ENCODE results near the gene CHPF. TPM values are rescaled to one million over a fixed set of nuclear protein-coding genes. Genes with fewer than 3 reads are reported as not detected.

The CHPF gene
- total RNA-seq, 1 donor from 2014 or later: 43.4 TPM

GRCh38 chr2:219496825-219497494 lies 46.6 kb downstream of the CHPF start:
- Mint-ChIP-seq H3K4me1 (ENCODE audit: low read depth) (peaks cover 35% of the 10 kb centered on the region), H3K27ac (no peak overlapping the region), H3K36me3 (ENCODE audit: low read depth) (peaks cover 5% of the 10 kb centered on the region), H3K9me3 (no peaks in the 10 kb centered on the region), H3K27me3 (ENCODE audit: insufficient read depth) (peaks cover 42% of the 10 kb centered on the region), H3K4me3 (peak overlapping the region; percentile 76)
- DNase-seq (ENCODE audit: low spot score): no peak
- intact Hi-C loops (cut with micrococcal nuclease): loop anchor here (5.0 kb wide), 2 partner anchors 600 to 1210 kb away; no protein-coding TSS in a partner anchor

DNA sequence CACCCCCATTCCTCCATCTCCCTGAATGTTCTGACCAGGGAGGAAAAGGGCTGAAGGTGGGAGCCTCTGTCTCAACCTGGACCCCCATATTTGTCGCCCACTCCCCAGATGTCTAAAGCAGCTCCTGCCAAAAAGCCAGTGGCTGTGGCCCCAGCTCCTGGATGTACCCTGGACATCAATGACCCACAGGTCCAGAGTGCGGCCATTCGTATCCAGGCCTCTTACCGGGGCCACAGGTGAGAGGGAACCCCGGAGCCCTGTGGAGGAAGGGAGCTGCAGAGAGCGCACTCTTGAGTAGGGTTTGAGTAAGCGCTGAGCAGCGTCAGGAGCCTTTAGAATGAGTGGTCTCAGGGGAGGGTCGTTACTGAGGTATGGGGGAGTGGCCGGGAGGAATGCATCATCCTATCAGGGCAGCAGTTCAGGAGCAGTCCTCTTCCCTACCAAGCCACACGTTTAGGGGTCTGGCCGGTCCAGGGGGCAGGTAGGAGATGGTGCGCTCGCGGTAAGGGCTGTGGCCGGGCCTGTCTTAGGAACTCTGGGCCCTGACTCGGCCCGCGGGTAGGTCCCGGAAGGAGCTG lies 47.3 kb downstream of the CHPF start:
- Mint-ChIP-seq H3K36me3 (ENCODE audit: low read depth) (peaks cover 3% of the 10 kb centered on the region), H3K27ac (no peak overlapping the region), H3K4me1 (ENCODE audit: low read depth) (peaks cover 29% of the 10 kb centered on the region), H3K27me3 (ENCODE audit: insufficient read depth) (peaks cover 42% of the 10 kb centered on the region), H3K4me3 (peak overlapping the region; percentile 56), H3K9me3 (no peaks in the 10 kb centered on the region)
- intact Hi-C loops (cut with micrococcal nuclease): loop anchor here (5.0 kb wide), 2 partner anchors 599 to 1209 kb away; no protein-coding TSS in a partner anchor
- no peak for DNase-seq (ENCODE audit: low spot score)

GRCh38 chr2:219495531-219496122 lies 48.0 kb downstream of the CHPF start:
- DNase-seq (ENCODE audit: low spot score): peak; percentile 31
- H3K27me3 Mint-ChIP-seq (ENCODE audit: insufficient read depth): peaks cover 42% of the 10 kb centered on the region
- intact Hi-C loops (cut with micrococcal nuclease): loop anchor here (1.0 to 5.0 kb wide), 3 partner anchors 35 to 1208 kb away; no protein-coding TSS in a partner anchor
- no peak overlapping the region for H3K27ac Mint-ChIP-seq
- peaks cover 26% of the 10 kb centered on the region for H3K4me1 Mint-ChIP-seq (ENCODE audit: low read depth)
- no peak overlapping the region for H3K4me3 Mint-ChIP-seq
- H3K9me3 Mint-ChIP-seq: no peaks in the 10 kb centered on the region
- H3K36me3 Mint-ChIP-seq (ENCODE audit: low read depth): peaks cover 3% of the 10 kb centered on the region

DNA sequence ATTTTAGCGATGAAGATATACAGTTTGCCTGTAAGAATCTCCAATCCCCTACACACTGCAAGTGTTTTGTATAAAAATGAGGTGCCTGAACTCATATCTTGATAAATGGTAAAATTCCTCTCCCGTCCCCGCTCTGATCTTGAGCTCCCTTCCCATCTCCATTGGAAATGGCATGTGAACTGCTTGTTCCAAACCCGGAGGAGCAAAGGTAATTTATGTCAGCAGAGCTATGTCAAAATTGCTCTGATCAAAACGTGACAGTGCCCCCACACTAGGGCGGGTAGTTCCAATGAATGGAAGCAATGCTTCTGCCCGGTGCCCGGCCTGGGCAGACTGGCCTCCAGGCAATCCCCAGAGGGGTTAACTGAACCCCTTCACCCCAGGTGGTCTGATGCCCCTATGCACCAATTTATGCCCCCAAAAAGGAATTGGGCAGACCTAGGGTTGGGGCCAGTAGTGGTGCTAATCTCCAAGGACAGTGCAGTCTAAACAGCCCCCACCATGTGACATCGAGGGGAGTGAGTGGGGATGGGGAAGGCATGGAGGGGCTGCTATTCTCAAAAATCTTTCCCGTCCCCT lies 48.6 kb downstream of the CHPF start:
- no peak overlapping the region for H3K27ac Mint-ChIP-seq
- H3K4me1 Mint-ChIP-seq (ENCODE audit: low read depth): peaks cover 21% of the 10 kb centered on the region
- H3K27me3 Mint-ChIP-seq (ENCODE audit: insufficient read depth): peaks cover 42% of the 10 kb centered on the region
- peaks cover 3% of the 10 kb centered on the region for H3K36me3 Mint-ChIP-seq (ENCODE audit: low read depth)
- H3K4me3 Mint-ChIP-seq: no peak overlapping the region
- no peak for DNase-seq (ENCODE audit: low spot score)
- H3K9me3 Mint-ChIP-seq: no peaks in the 10 kb centered on the region
- intact Hi-C loops (cut with micrococcal nuclease): loop anchor here (1.0 to 5.0 kb wide), 3 partner anchors 35 to 1208 kb away; no protein-coding TSS in a partner anchor

DNA sequence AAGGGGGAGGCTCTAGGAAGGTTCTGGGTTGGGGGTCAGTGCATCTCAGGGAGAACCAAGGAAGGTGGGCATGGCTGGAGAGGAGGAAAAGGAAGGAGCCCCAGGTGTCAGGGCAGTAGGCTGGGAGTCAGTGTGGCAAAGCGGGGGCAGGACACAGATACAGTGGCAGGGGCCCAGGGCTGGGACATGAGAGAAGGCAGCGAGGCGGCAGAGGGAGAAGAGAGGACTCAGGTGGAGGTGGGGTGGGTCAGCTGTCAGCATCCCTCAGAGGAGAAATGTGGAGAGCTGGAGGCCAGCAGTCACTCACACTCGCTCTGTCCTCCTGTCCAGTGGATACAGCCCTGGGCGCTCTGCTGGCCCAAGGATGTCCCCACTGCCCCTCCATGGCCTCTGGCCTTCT lies 50.5 kb downstream of the CHPF start:
- H3K4me3 Mint-ChIP-seq: no peak overlapping the region
- H3K27ac Mint-ChIP-seq: no peak overlapping the region
- DNase-seq (ENCODE audit: low spot score): no peak
- no peaks in the 10 kb centered on the region for H3K9me3 Mint-ChIP-seq
- peaks cover 38% of the 10 kb centered on the region for H3K27me3 Mint-ChIP-seq (ENCODE audit: insufficient read depth)
- no peaks in the 10 kb centered on the region for H3K36me3 Mint-ChIP-seq (ENCODE audit: low read depth)
- peaks cover 2% of the 10 kb centered on the region for H3K4me1 Mint-ChIP-seq (ENCODE audit: low read depth)
- intact Hi-C loops (cut with micrococcal nuclease): no loop called here

DNA sequence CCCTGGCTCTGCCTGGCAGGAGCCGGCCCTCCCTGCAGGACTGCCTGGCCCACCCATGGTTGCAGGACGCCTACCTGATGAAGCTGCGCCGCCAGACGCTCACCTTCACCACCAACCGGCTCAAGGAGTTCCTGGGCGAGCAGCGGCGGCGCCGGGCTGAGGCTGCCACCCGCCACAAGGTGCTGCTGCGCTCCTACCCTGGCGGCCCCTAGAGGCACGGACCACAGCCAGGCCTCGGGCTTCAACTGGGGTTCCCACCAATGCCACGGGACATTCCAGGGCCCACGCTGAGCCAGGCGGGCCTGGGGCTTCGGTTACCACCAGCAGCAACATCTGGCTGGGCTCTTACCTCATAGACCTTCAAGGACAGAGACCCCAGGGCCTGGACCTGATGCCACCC lies 51.0 kb downstream of the CHPF start:
- Mint-ChIP-seq H3K36me3 (ENCODE audit: low read depth) (no peaks in the 10 kb centered on the region), H3K4me1 (ENCODE audit: low read depth) (no peaks in the 10 kb centered on the region), H3K27me3 (ENCODE audit: insufficient read depth) (peaks cover 40% of the 10 kb centered on the region), H3K27ac (no peak overlapping the region), H3K9me3 (no peaks in the 10 kb centered on the region), H3K4me3 (no peak overlapping the region)
- intact Hi-C loops (cut with micrococcal nuclease): no loop called here
- no peak for DNase-seq (ENCODE audit: low spot score)

DNA sequence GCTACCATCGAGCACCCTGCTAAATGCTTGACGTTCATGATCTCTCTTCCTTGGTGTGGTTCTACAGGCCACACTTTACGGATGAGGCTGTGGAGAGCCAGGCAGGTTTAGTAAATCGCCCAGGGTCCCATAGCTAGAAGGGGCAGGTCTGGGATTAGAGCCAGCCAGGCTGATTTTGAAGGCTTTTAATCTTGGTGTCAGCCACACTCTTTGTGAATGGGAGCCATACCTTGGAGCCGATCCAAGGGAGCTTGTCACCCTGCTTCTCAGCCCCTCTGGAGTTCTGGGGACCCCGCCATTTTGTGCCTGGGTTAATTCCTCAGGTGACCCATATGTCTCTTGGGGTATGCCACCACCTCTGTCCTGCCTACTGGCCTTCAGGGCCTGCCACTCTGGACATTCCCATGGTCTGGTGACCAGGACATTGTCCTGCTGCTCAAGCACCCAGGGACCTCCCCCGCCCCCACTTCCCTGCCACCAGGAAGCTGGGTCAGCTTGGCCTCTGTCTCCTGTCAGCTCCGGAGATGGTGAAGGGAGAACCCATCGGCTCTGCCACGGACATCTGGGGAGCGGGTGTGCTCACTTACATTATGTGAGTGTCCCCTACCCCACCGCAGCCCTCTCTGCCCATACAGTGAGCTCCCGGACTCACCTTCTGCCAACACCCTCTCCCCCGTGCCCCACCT lies 52.2 kb downstream of the CHPF start:
- H3K36me3 Mint-ChIP-seq (ENCODE audit: low read depth): no peaks in the 10 kb centered on the region
- H3K9me3 Mint-ChIP-seq: no peaks in the 10 kb centered on the region
- no peaks in the 10 kb centered on the region for H3K4me1 Mint-ChIP-seq (ENCODE audit: low read depth)

DNA sequence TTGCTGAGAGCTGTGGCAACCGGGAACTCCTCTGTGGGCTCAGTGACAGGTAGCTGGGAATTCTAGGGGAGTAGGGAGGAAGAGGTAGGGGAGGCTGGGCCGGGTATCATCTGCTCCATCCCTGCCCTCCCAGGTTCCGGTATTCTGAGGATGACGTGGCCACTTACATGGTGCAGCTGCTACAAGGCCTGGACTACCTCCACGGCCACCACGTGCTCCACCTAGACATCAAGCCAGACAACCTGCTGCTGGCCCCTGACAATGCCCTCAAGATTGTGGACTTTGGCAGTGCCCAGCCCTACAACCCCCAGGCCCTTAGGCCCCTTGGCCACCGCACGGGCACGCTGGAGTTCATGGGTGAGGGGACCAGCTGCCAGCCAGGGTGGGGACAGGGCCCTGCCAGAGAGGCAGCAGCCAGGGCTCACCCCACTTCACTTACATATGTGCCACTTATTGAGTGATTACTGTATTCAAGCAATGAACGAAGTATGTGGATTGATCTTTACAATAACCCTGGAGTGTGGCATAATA lies 52.9 kb downstream of the CHPF start:
- peaks cover 42% of the 10 kb centered on the region for H3K27me3 Mint-ChIP-seq (ENCODE audit: insufficient read depth)
- DNase-seq (ENCODE audit: low spot score): no peak
- H3K9me3 Mint-ChIP-seq: no peaks in the 10 kb centered on the region
- no peaks in the 10 kb centered on the region for H3K36me3 Mint-ChIP-seq (ENCODE audit: low read depth)
- H3K4me3 Mint-ChIP-seq: no peak overlapping the region
- no peaks in the 10 kb centered on the region for H3K4me1 Mint-ChIP-seq (ENCODE audit: low read depth)
- intact Hi-C loops (cut with micrococcal nuclease): no loop called here
- H3K27ac Mint-ChIP-seq: no peak overlapping the region

More for the DNA sequence above, 52.2 kb downstream of the CHPF start:
- no peak for DNase-seq (ENCODE audit: low spot score)
- intact Hi-C loops (cut with micrococcal nuclease): no loop called here
- peaks cover 39% of the 10 kb centered on the region for H3K27me3 Mint-ChIP-seq (ENCODE audit: insufficient read depth)
- no peak overlapping the region for H3K4me3 Mint-ChIP-seq
- no peak overlapping the region for H3K27ac Mint-ChIP-seq

GRCh38 chr2:219490186-219490585 lies 53.4 kb downstream of the CHPF start:
- DNase-seq (ENCODE audit: low spot score): no peak
- Mint-ChIP-seq H3K27ac (no peak overlapping the region), H3K9me3 (no peaks in the 10 kb centered on the region), H3K27me3 (ENCODE audit: insufficient read depth) (peaks cover 43% of the 10 kb centered on the region), H3K36me3 (ENCODE audit: low read depth) (no peaks in the 10 kb centered on the region), H3K4me3 (no peak overlapping the region), H3K4me1 (ENCODE audit: low read depth) (no peaks in the 10 kb centered on the region)
- intact Hi-C loops (cut with micrococcal nuclease): no loop called here

GRCh38 chr2:219489315-219489714 lies 54.3 kb downstream of the CHPF start:
- Mint-ChIP-seq H3K27me3 (ENCODE audit: insufficient read depth) (peaks cover 39% of the 10 kb centered on the region), H3K4me3 (no peak overlapping the region), H3K4me1 (ENCODE audit: low read depth) (no peaks in the 10 kb centered on the region), H3K27ac (no peak overlapping the region), H3K36me3 (ENCODE audit: low read depth) (no peaks in the 10 kb centered on the region), H3K9me3 (no peaks in the 10 kb centered on the region)
- intact Hi-C loops (cut with micrococcal nuclease): no loop called here
- no peak for DNase-seq (ENCODE audit: low spot score)
